WTC11 (cell line): ENCODE results near the gene ZNF787. TPM values are rescaled to one million over a fixed set of nuclear protein-coding genes. Genes with fewer than 3 reads are reported as not detected.

ENCODE experiments used
- ATAC-seq: fragments of 200-7000 bp; cut with Tn5 transposase; 2 replicates; pipeline ENCODE4 v1.10.0; 2021; ENCODE audit warnings: mild to moderate bottlenecking, moderate library complexity
- CTCF ChIA-PET: fragments of 300-600 bp; sonication (Branson Sonifier 250); formaldehyde crosslinking; loops from one replicate; lab custom pipeline; 2021; ENCODE audit warnings: antibody characterized with exemption; lab: Charles Lee
- POLR2A ChIA-PET: fragments of 350-600 bp; sonication (Branson Sonifier 250); formaldehyde crosslinking; loops from one replicate; lab custom pipeline; 2021; ENCODE audit warnings: antibody characterized with exemption; lab: Charles Lee
- DNase-seq: peaks from one replicate; pipeline ENCODE4 v3.0.0; 2021; ENCODE audit warnings: low spot score
- H3K27ac Mint-ChIP-seq: 2 replicates; pipeline ENCODE4 v1.8.0; 2021; ENCODE audit warnings: mixed read lengths
- H3K27me3 Mint-ChIP-seq: 2 replicates; pipeline ENCODE4 v1.8.0; 2021; ENCODE audit warnings: low read depth, mild to moderate bottlenecking, moderate library complexity, mixed read lengths
- H3K36me3 Mint-ChIP-seq: 2 replicates; pipeline ENCODE4 v1.8.0; 2021; ENCODE audit warnings: mixed read lengths
- H3K4me1 Mint-ChIP-seq: 2 replicates; pipeline ENCODE4 v1.8.0; 2022; ENCODE audit warnings: mixed read lengths
- H3K4me3 Mint-ChIP-seq: 2 replicates; pipeline ENCODE4 v1.8.0; 2021; ENCODE audit warnings: mild to moderate bottlenecking, moderate library complexity, mixed read lengths
- H3K9me3 Mint-ChIP-seq: 2 replicates; pipeline ENCODE4 v1.8.0; 2021; ENCODE audit warnings: mixed read lengths
- ATF3 ChIP-seq: sonication (generic); formaldehyde crosslinking; conservative IDR thresholded peaks from 2 replicates; pipeline ENCODE4 v1.8.1; 2022; ENCODE audit warnings: mild to moderate bottlenecking, missing genetic modification reagents
- CDX4 ChIP-seq: fragments of 250-450 bp; sonication (Bioruptor Pico); IDR thresholded peaks from 2 replicates; pipeline ENCODE4 v1.9.0; 2021; ENCODE audit warnings: moderate library complexity, mild to moderate bottlenecking, inconsistent platforms, borderline replicate concordance
- CREM ChIP-seq: sonication (generic); formaldehyde crosslinking; IDR thresholded peaks from 2 replicates; pipeline ENCODE4 v1.8.1; 2022; ENCODE audit warnings: mild to moderate bottlenecking, missing genetic modification reagents, moderate library complexity
- CTCF ChIP-seq: fragments of 200-600 bp; IDR thresholded peaks from 2 replicates; pipeline ENCODE4 v1.8.0; 2022; ENCODE audit warnings: antibody characterized with exemption
- E2F1 ChIP-seq: sonication (generic); formaldehyde crosslinking; IDR thresholded peaks from 2 replicates; pipeline ENCODE4 v1.8.0; 2022; ENCODE audit warnings: mild to moderate bottlenecking, missing genetic modification reagents
- E2F4 ChIP-seq: sonication (generic); formaldehyde crosslinking; IDR thresholded peaks from 2 replicates; pipeline ENCODE4 v1.8.1; 2022; ENCODE audit warnings: low read depth, mild to moderate bottlenecking, moderate library complexity, missing genetic modification reagents, borderline replicate concordance
- ELF4 ChIP-seq: sonication (generic); formaldehyde crosslinking; IDR thresholded peaks from 2 replicates; pipeline ENCODE4 v1.8.1; 2022; ENCODE audit warnings: low read depth, mild to moderate bottlenecking, moderate library complexity, missing genetic modification reagents
- FOXJ3 ChIP-seq: sonication (generic); formaldehyde crosslinking; IDR thresholded peaks from 2 replicates; pipeline ENCODE4 v1.9.0; 2021; ENCODE audit warnings: missing genetic modification reagents, mild to moderate bottlenecking, borderline replicate concordance
- FOXK1 ChIP-seq: sonication (generic); formaldehyde crosslinking; IDR thresholded peaks from 2 replicates; pipeline ENCODE4 v1.8.0; 2022; ENCODE audit warnings: mild to moderate bottlenecking, moderate library complexity, missing genetic modification reagents
- HMGXB4 ChIP-seq: sonication (generic); formaldehyde crosslinking; IDR thresholded peaks from 2 replicates; pipeline ENCODE4 v1.8.1; 2023; ENCODE audit warnings: mild to moderate bottlenecking, moderate library complexity, missing genetic modification reagents
- IRF2 ChIP-seq: sonication (generic); formaldehyde crosslinking; IDR thresholded peaks from 2 replicates; pipeline ENCODE4 v1.8.0; 2022; ENCODE audit warnings: low read depth, missing genetic modification reagents, borderline replicate concordance
- JAZF1 ChIP-seq: fragments of 250-450 bp; sonication (Bioruptor Pico); IDR thresholded peaks from 2 replicates; pipeline ENCODE4 v1.9.0; 2021; ENCODE audit warnings: moderate library complexity, mild to moderate bottlenecking, inconsistent platforms
- KAT7 ChIP-seq: sonication (generic); formaldehyde crosslinking; IDR thresholded peaks from 2 replicates; pipeline ENCODE4 v1.8.1; 2023; ENCODE audit warnings: missing genetic modification reagents, mild to moderate bottlenecking, borderline replicate concordance
- MLX ChIP-seq: sonication (generic); formaldehyde crosslinking; IDR thresholded peaks from 2 replicates; pipeline ENCODE4 v1.8.1; 2023; ENCODE audit warnings: mild to moderate bottlenecking, missing genetic modification reagents, moderate library complexity
- MYBL2 ChIP-seq: sonication (generic); formaldehyde crosslinking; IDR thresholded peaks from 2 replicates; pipeline ENCODE4 v1.8.1; 2023; ENCODE audit warnings: mild to moderate bottlenecking, moderate library complexity, missing genetic modification reagents
- NR3C1 ChIP-seq: sonication (generic); formaldehyde crosslinking; conservative IDR thresholded peaks from 2 replicates; pipeline ENCODE4 v1.8.1; 2023; ENCODE audit warnings: low read depth, mild to moderate bottlenecking, missing genetic modification reagents
- OVOL2 ChIP-seq: fragments of 250-450 bp; sonication (Bioruptor Pico); IDR thresholded peaks from 2 replicates; pipeline ENCODE4 v1.9.0; 2021; ENCODE audit warnings: mild to moderate bottlenecking, borderline replicate concordance
- PREB ChIP-seq: sonication (generic); formaldehyde crosslinking; IDR thresholded peaks from 2 replicates; pipeline ENCODE4 v1.8.1; 2022; ENCODE audit warnings: mild to moderate bottlenecking, missing genetic modification reagents, moderate library complexity, borderline replicate concordance
- USF2 ChIP-seq: sonication (generic); formaldehyde crosslinking; IDR thresholded peaks from 2 replicates; pipeline ENCODE4 v1.8.1; 2023; ENCODE audit warnings: mild to moderate bottlenecking, missing genetic modification reagents, moderate library complexity
- ZNF281 ChIP-seq: sonication (generic); formaldehyde crosslinking; IDR thresholded peaks from 2 replicates; pipeline ENCODE4 v1.8.0; 2023; ENCODE audit warnings: mild to moderate bottlenecking, missing genetic modification reagents
- total RNA-seq: library from RNA; stranded (reverse); gene quantifications from 3 replicates; pipeline ENCODE4 v1.2.3, GENCODE V29; 2021

Gene ZNF787
- total RNA-seq, 1 experiment from 2014 or later: 62.9 TPM

GRCh38 chr19:56162258-56162657 lies 41.2 kb upstream of the ZNF787 start:
- H3K4me3 Mint-ChIP-seq: no peak overlapping the region
- DNase-seq: no peak
- H3K27me3 Mint-ChIP-seq: no peaks in the 10 kb centered on the region
- no peaks in the 10 kb centered on the region for H3K4me1 Mint-ChIP-seq
- TF ChIP-seq PREB (CRISPR knock-in tag): no peak
- no peak for TF ChIP-seq E2F4
- TF ChIP-seq USF2: no peak
- no peak for TF ChIP-seq KAT7
- no peak for TF ChIP-seq CREM (CRISPR knock-in tag)
- TF ChIP-seq E2F1: no peak
- no peak for TF ChIP-seq OVOL2 (CRISPR knock-in tag)
- no peak for TF ChIP-seq ELF4 (CRISPR knock-in tag)
- TF ChIP-seq JAZF1: no peak
- TF ChIP-seq CTCF: no peak
- TF ChIP-seq MYBL2 (CRISPR knock-in tag): no peak
- no peak for TF ChIP-seq CDX4 (CRISPR knock-in tag)
- no peak for TF ChIP-seq NR3C1 (CRISPR knock-in tag)
- no peak for TF ChIP-seq HMGXB4 (CRISPR knock-in tag)
- no peak for TF ChIP-seq FOXK1 (CRISPR knock-in tag)
- no peaks in the 10 kb centered on the region for H3K9me3 Mint-ChIP-seq
- peaks cover 17% of the 10 kb centered on the region for H3K36me3 Mint-ChIP-seq
- POLR2A ChIA-PET: no interaction called here
- CTCF ChIA-PET: interaction anchor here (0.6 to 0.8 kb wide), 2 partner anchors 9 to 31 kb away, joined by 3 read pairs; no protein-coding TSS in a partner anchor
- no peak for ATAC-seq
- H3K27ac Mint-ChIP-seq: no peak overlapping the region

GRCh38 chr19:56161534-56161933 lies 40.4 kb upstream of the ZNF787 start:
- Mint-ChIP-seq H3K27me3 (no peaks in the 10 kb centered on the region), H3K36me3 (peaks cover 17% of the 10 kb centered on the region), H3K4me1 (no peaks in the 10 kb centered on the region), H3K4me3 (no peak overlapping the region), H3K27ac (no peak overlapping the region), H3K9me3 (no peaks in the 10 kb centered on the region)
- ATAC-seq (no peak), DNase-seq (no peak)
- ChIA-PET CTCF (interaction anchor here (0.8 kb wide), 1 partner anchor 32 kb away, joined by 3 read pairs; no protein-coding TSS in a partner anchor), POLR2A (no interaction called here)
- no peak for TF ChIP-seq IRF2 (CRISPR knock-in tag)
- TF ChIP-seq ZNF281 (CRISPR knock-in tag): no peak
- TF ChIP-seq MLX (CRISPR knock-in tag): no peak
- no peak for TF ChIP-seq KAT7
- no peak for TF ChIP-seq E2F4
- TF ChIP-seq MYBL2 (CRISPR knock-in tag): no peak
- no peak for TF ChIP-seq FOXJ3 (CRISPR knock-in tag)
- no peak for TF ChIP-seq ATF3 (CRISPR knock-in tag)
